Measurements from ENCODE around the gene FDX2. TPM values are rescaled to one million over a fixed set of nuclear protein-coding genes. Genes with fewer than 3 reads are reported as not detected.

The FDX2 gene
- total RNA-seq, 1 experiment from 2014 or later, result 30.3 TPM

DNA sequence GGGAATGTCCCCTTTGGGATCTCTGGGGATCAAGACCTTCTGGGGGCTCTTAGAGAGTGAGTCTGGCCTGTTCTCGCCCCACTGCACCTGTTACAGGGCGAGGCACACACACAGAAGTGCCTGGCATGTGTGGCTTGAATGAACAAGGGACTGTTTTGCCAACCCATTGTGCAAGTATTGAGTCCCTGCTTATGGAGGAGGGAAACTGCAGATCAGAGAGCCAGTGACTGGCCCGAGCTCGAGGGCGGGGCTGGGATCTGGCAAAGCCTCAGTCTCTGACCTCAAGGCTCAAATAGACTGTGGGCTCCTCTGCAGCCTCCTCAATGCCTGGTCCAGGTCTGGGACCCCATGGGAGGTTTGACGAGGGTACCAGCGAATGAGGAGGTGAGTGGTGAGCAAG is 12.0 kb upstream of the FDX2 start:
- Histone ChIP-seq H3K9me3 (no peaks in the 10 kb centered on the region), H3K36me3 (ENCODE audit: control insufficient read depth, insufficient read depth, low read length) (0 out of 2 replicates have a peak, but pooled peaks cover 2% of the 10 kb centered on the region), H3K27me3 (replicated peaks; ENCODE audit: control insufficient read depth, insufficient read depth, low read length) (no peaks in the 10 kb centered on the region), H3K4me1 (no peaks in the 10 kb centered on the region), H3K4me3 (ENCODE audit: low read depth, low read length) (no peak overlapping the region)
- BruUV-seq (replicated peaks), result no TSS peak
- Mint-ChIP-seq H3K4me3 (ENCODE audit: unreplicated experiment) (no peak overlapping the region), H3K27me3 (ENCODE audit: insufficient read depth, unreplicated experiment) (no peaks in the 10 kb centered on the region), H3K36me3 (ENCODE audit: insufficient read depth, unreplicated experiment) (peaks cover 74% of the 10 kb centered on the region), H3K9me3 (ENCODE audit: unreplicated experiment) (no peaks in the 10 kb centered on the region), H3K27ac (ENCODE audit: unreplicated experiment) (no peak overlapping the region), H3K4me1 (ENCODE audit: low read depth, unreplicated experiment) (peaks cover 5% of the 10 kb centered on the region)
- POLR2A ChIA-PET, result no interaction called here
- TF ChIP-seq, protein P1, sequence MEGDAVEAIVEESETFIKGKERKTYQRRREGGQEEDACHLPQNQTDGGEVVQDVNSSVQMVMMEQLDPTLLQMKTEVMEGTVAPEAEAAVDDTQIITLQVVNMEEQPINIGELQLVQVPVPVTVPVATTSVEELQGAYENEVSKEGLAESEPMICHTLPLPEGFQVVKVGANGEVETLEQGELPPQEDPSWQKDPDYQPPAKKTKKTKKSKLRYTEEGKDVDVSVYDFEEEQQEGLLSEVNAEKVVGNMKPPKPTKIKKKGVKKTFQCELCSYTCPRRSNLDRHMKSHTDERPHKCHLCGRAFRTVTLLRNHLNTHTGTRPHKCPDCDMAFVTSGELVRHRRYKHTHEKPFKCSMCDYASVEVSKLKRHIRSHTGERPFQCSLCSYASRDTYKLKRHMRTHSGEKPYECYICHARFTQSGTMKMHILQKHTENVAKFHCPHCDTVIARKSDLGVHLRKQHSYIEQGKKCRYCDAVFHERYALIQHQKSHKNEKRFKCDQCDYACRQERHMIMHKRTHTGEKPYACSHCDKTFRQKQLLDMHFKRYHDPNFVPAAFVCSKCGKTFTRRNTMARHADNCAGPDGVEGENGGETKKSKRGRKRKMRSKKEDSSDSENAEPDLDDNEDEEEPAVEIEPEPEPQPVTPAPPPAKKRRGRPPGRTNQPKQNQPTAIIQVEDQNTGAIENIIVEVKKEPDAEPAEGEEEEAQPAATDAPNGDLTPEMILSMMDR (IDR thresholded peaks at IDR 0.05; ENCODE audit: insufficient read depth in 1 of 2, low read depth in 1 of 2, low read length in 1 of 2, severe bottlenecking in 1 of 2, unreplicated experiment in 1 of 2), result no peak
- CTCF ChIA-PET, result no interaction called here
- intact Hi-C loops (cut with micrococcal nuclease; ENCODE audit: unreplicated experiment), result no loop called here
- no peak for DNase-seq

DNA sequence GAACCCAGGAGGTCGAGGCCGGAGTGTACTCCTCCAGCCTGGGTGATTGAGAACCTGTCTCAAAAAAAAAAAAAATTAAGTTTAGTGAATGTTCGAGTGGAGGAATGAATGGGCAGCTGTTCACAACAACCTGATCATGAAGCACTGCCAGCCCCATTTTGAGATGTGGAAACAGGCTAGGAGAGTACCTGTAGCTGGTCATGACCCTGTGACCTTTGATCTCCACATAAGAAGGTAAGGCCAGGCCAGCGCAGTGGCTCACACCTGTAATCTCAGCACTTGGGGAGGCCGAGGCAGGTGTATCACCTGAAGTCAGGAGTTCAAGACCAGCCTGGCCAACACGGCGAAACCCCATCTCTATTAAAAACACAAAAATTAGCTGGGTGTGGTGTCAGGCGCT is 9.9 kb upstream of the FDX2 start:
- Mint-ChIP-seq H3K4me3 (ENCODE audit: unreplicated experiment) (no peak overlapping the region), H3K36me3 (ENCODE audit: insufficient read depth, unreplicated experiment) (peaks cover 77% of the 10 kb centered on the region), H3K4me1 (ENCODE audit: low read depth, unreplicated experiment) (no peaks in the 10 kb centered on the region), H3K9me3 (ENCODE audit: unreplicated experiment) (no peaks in the 10 kb centered on the region), H3K27ac (ENCODE audit: unreplicated experiment) (no peak overlapping the region), H3K27me3 (ENCODE audit: insufficient read depth, unreplicated experiment) (no peaks in the 10 kb centered on the region)
- ChIA-PET POLR2A (interaction anchor here (0.7 to 0.9 kb wide), 2 partner anchors 11 to 56 kb away, joined by 3 to 4 read pairs; no protein-coding TSS in a partner anchor), CTCF (interaction anchor here (0.8 kb wide), 1 partner anchor 10 kb away, joined by 4 read pairs; the partner anchor contains the start of gene FDX2)
- Histone ChIP-seq H3K36me3 (ENCODE audit: control insufficient read depth, insufficient read depth, low read length) (peaks cover 2% of the 10 kb centered on the region), H3K9me3 (no peaks in the 10 kb centered on the region), H3K4me3 (ENCODE audit: low read depth, low read length) (no peak overlapping the region), H3K4me1 (no peaks in the 10 kb centered on the region), H3K27me3 (replicated peaks; ENCODE audit: control insufficient read depth, insufficient read depth, low read length) (no peaks in the 10 kb centered on the region)
- DNase-seq, result no peak
- TF ChIP-seq, protein P1 (IDR thresholded peaks at IDR 0.05; ENCODE audit: insufficient read depth in 1 of 2, low read depth in 1 of 2, low read length in 1 of 2, severe bottlenecking in 1 of 2, unreplicated experiment in 1 of 2), result no peak
- intact Hi-C loops (cut with micrococcal nuclease; ENCODE audit: unreplicated experiment), result no loop called here
- no TSS peak for BruUV-seq (replicated peaks)

DNA sequence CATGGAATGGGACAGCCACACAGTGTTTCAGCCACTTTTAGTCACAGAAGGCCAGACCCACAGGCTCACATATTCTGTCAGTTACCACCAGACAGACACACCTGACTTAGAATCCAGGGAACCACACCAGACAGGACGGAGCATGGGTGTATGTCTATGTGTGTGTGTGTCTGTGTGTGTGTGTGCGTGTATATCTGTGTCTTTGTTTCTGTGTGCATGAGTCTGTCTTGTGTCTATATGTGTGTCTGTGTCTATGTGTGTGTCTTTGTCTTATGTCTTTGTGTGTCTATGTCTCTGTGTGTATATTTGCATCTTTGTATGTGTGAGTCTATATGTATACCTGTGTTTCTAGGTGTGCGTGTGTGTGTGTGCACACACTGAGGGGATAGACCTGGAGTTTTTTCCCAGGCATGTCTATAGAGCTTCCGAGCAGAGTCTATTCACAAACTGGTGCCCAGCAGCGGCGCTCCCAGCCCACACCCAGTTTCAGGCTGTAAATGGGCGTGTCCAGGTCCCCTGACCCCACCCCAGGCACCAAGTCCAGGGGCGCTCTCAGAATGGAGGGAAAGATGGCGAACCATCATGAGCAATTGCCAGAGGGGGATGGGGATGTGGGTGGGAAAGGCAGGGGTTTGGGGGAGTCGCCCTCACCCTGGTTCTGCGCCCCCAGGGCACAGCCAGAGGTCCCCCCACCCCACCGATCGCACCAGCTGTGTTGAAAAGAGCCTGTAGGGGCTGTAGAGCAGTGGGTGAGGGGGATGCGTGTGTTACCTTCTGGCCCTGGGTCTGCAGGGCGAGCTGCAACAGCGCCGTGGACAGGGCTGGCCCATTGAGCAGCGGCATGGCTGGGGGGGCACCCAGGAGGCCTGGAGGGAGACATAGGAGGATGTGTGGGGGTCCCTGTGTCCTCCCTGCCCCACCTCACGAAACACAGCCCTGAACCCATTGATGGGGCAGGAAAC is 6.3 kb upstream of the FDX2 start:
- ChIA-PET CTCF (no interaction called here), POLR2A (no interaction called here)
- no peaks in the 10 kb centered on the region for H3K9me3 Mint-ChIP-seq (ENCODE audit: unreplicated experiment)
- peak overlapping the region; percentile 9 for H3K27ac Mint-ChIP-seq (ENCODE audit: unreplicated experiment)
- H3K36me3 ChIP-seq (ENCODE audit: control insufficient read depth, insufficient read depth, low read length), result no peaks in the 10 kb centered on the region; the same call in none of the 2 replicates
- H3K4me1 Mint-ChIP-seq (ENCODE audit: low read depth, unreplicated experiment), result no peaks in the 10 kb centered on the region
- H3K4me1 ChIP-seq, result no peaks in the 10 kb centered on the region
- BruUV-seq (replicated peaks), result no TSS peak
- H3K27me3 Mint-ChIP-seq (ENCODE audit: insufficient read depth, unreplicated experiment), result no peaks in the 10 kb centered on the region
- no peak overlapping the region for H3K4me3 Mint-ChIP-seq (ENCODE audit: unreplicated experiment)
- intact Hi-C loops (cut with micrococcal nuclease; ENCODE audit: unreplicated experiment), result no loop called here
- H3K4me3 ChIP-seq (ENCODE audit: low read depth, low read length), result no peak overlapping the region
- H3K36me3 Mint-ChIP-seq (ENCODE audit: insufficient read depth, unreplicated experiment), result peaks cover 68% of the 10 kb centered on the region
- no peak for DNase-seq
- H3K27me3 ChIP-seq (replicated peaks; ENCODE audit: control insufficient read depth, insufficient read depth, low read length), result no peaks in the 10 kb centered on the region
- no peaks in the 10 kb centered on the region for H3K9me3 ChIP-seq
- TF ChIP-seq, protein P1 (IDR thresholded peaks at IDR 0.05; ENCODE audit: insufficient read depth in 1 of 2, low read depth in 1 of 2, low read length in 1 of 2, severe bottlenecking in 1 of 2, unreplicated experiment in 1 of 2), result no peak

Data from Caco-2 (cell line).